AG09319 (cell line): ENCODE measurements around the gene DCLK2.
A peak's percentile ranks its signal among the peaks of the same experiment; 100 is the strongest.

ENCODE experiments used
- DNase-seq: peaks from one replicate; pipeline ENCODE4 v3.0.0-alpha.2; 2010; ENCODE audit warnings: low read depth; ENCODE audit errors: extremely low read depth
- TF ChIP-seq, protein P1 (sequence below): IDR thresholded peaks from 2 replicates; pipeline ENCODE4 v1.5.1; 2011; ENCODE audit warnings: low read depth, mild to moderate bottlenecking, inconsistent platforms, low read length, moderate library complexity

Gene DCLK2

DNA sequence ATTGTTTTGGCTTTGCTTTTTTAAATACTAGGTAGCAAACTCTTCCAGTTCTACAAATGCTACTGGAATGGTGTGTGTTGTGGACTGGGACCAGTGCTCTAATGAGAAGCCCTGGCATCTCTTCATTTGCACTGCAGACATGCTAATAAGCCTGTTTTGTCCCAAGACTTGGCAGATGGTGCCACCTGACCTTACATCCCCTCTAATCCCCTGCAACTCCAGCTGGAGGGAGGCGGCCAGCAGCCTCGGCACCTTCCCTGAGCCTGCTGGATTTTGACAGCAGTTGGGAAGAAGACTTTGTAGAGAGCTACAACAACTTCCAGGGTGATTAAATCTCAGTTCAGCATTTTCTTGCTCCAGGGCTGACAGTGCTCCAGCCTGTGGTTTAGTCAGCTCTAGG, 200.0 kb downstream of the DCLK2 start:
- DNase-seq = no peak
- TF ChIP-seq, protein P1, sequence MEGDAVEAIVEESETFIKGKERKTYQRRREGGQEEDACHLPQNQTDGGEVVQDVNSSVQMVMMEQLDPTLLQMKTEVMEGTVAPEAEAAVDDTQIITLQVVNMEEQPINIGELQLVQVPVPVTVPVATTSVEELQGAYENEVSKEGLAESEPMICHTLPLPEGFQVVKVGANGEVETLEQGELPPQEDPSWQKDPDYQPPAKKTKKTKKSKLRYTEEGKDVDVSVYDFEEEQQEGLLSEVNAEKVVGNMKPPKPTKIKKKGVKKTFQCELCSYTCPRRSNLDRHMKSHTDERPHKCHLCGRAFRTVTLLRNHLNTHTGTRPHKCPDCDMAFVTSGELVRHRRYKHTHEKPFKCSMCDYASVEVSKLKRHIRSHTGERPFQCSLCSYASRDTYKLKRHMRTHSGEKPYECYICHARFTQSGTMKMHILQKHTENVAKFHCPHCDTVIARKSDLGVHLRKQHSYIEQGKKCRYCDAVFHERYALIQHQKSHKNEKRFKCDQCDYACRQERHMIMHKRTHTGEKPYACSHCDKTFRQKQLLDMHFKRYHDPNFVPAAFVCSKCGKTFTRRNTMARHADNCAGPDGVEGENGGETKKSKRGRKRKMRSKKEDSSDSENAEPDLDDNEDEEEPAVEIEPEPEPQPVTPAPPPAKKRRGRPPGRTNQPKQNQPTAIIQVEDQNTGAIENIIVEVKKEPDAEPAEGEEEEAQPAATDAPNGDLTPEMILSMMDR = no peak

GRCh38 chr4:150280081-150280895, 202.0 kb downstream of the DCLK2 start:
- TF ChIP-seq, protein P1 = no peak
- peak; percentile 52 for DNase-seq

GRCh38 chr4:150280975-150281374, 202.7 kb downstream of the DCLK2 start:
- TF ChIP-seq, protein P1 = no peak
- no peak for DNase-seq

DNA sequence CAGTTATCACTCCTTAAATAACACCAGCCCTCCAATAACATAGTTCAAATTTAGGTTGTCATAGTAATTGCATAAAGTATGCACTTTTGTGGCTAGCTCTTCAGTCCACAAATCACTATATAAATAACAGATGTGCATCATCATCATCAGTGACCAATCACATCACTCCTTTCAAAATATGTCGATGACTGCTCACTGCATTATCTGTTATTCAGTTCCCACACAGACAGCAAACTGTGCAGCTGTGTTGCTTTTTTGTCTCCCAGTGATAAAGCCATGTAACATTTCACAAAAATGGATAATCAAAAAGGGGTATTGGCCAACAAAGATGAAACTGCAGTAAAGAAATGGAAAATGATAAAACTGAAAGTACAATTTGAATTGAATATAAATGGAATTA, 205.4 kb downstream of the DCLK2 start:
- DNase-seq = peak; percentile 92
- TF ChIP-seq, protein P1 = no peak

DNA sequence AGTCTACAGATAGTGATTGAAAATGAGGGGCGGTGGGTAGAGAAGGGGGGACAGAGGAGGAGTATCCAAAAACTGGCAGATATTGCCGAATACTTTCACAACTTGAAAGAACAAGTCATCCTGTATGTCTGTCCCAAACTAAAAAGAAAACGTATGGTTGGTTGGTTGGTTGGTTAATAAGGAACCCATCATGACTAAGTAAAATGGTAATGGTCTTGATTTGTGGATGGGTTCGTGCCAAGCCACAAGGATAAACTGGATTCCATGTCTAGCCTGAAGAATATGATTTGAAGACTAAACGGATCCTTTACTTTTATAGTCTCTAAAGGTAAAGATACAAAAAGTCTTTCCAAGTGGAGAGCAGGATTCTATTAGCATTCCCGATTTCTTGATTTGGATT, 208.4 kb downstream of the DCLK2 start:
- DNase-seq = no peak
- TF ChIP-seq, protein P1 = no peak

GRCh38 chr4:150289198-150289597, 211.0 kb downstream of the DCLK2 start:
- DNase-seq = no peak
- TF ChIP-seq, protein P1 = no peak

GRCh38 chr4:150289881-150290280, 211.6 kb downstream of the DCLK2 start:
- TF ChIP-seq, protein P1 = no peak
- DNase-seq = no peak
